Neuronal stem cell (in vitro differentiated cells): ENCODE data around the gene OR10A4. TPM values are rescaled to one million over a fixed set of nuclear protein-coding genes. Genes with fewer than 3 reads are reported as not detected.

Experiments
- DNase-seq: peaks from one replicate; pipeline ENCODE4 v3.0.0-alpha.2; 2013; ENCODE audit warnings: low spot score
- H2AFZ ChIP-seq: one replicate; pipeline ENCODE4 v1.6.1; 2013; ENCODE audit warnings: mild to moderate bottlenecking, low read length, inconsistent platforms
- H2AK5ac ChIP-seq: 2 replicates; pipeline ENCODE4 v1.6.1; 2013; ENCODE audit warnings: low read depth, mild to moderate bottlenecking, inconsistent platforms, low read length, moderate library complexity, mixed read lengths
- H2BK120ac ChIP-seq: 2 replicates; pipeline ENCODE4 v1.6.1; 2013; ENCODE audit warnings: low read depth, mild to moderate bottlenecking, inconsistent platforms, low read length, moderate library complexity, mixed read lengths
- H2BK12ac ChIP-seq: one replicate; pipeline ENCODE4 v1.6.1; 2013; ENCODE audit warnings: low read length, inconsistent platforms
- H2BK15ac ChIP-seq: 2 replicates; pipeline ENCODE4 v1.6.1; 2013; ENCODE audit warnings: mild to moderate bottlenecking, low read length, inconsistent platforms, mixed read lengths
- H2BK5ac ChIP-seq: one replicate; pipeline ENCODE4 v1.6.1; 2013; ENCODE audit warnings: inconsistent platforms, mild to moderate bottlenecking, low read length, moderate library complexity
- H3K14ac ChIP-seq: one replicate; pipeline ENCODE4 v1.6.1; 2013; ENCODE audit warnings: low read length, inconsistent platforms
- H3K18ac ChIP-seq: 2 replicates; pipeline ENCODE4 v1.6.1; 2013; ENCODE audit warnings: low read length, inconsistent platforms
- H3K23ac ChIP-seq: 2 replicates; pipeline ENCODE4 v1.6.1; 2013; ENCODE audit warnings: low read depth, mild to moderate bottlenecking, mixed read lengths, low read length, inconsistent platforms; ENCODE audit not compliant: poor library complexity
- H3K27ac ChIP-seq: replicated peaks from 3 replicates; pipeline ENCODE4 v1.5.1; 2013; ENCODE audit warnings: low read length, inconsistent platforms
- H3K27me3 ChIP-seq, 3 experiments: 2 replicates each; pipeline ENCODE4 v1.6.1; 2013; ENCODE audit warnings: low read length in 3 of 3, mild to moderate bottlenecking in 2 of 3, inconsistent platforms in 1 of 3, low read depth in 1 of 3, mixed read lengths in 1 of 3, moderate library complexity in 1 of 3; ENCODE audit not compliant: control insufficient read depth in 3 of 3, insufficient read depth in 3 of 3
- H3K36me3 ChIP-seq, 2 donors: replicated peaks in 1 of 2; 2 replicates each; pipeline ENCODE4 v1.6.1; 2013; ENCODE audit warnings: low read length in 2 of 2; ENCODE audit not compliant: control insufficient read depth in 2 of 2, insufficient read depth in 2 of 2
- H3K4ac ChIP-seq: 2 replicates; pipeline ENCODE4 v1.6.1; 2013; ENCODE audit warnings: inconsistent platforms, mild to moderate bottlenecking, low read length, moderate library complexity
- H3K4me1 ChIP-seq, 2 donors: 1 replicate in 1 of 2; 2 replicates in 1 of 2; pipeline ENCODE4 v1.6.1; 2013; ENCODE audit warnings: low read length in 2 of 2, low read depth in 1 of 2; ENCODE audit not compliant: control insufficient read depth in 2 of 2, insufficient read depth in 1 of 2
- H3K4me2 ChIP-seq: one replicate; pipeline ENCODE4 v1.6.1; 2013; ENCODE audit warnings: mild to moderate bottlenecking, low read length, inconsistent platforms; ENCODE audit not compliant: insufficient read depth, poor library complexity, severe bottlenecking
- H3K4me3 ChIP-seq, 2 donors: 2 replicates each; pipeline ENCODE4 v1.5.1; 2013; ENCODE audit warnings: low read length in 2 of 2, mild to moderate bottlenecking in 2 of 2, inconsistent platforms in 1 of 2, moderate library complexity in 1 of 2
- H3K79me1 ChIP-seq: one replicate; pipeline ENCODE4 v1.6.1; 2013; ENCODE audit warnings: low read depth, mild to moderate bottlenecking, inconsistent platforms, low read length, moderate library complexity
- H3K9ac ChIP-seq: one replicate; pipeline ENCODE4 v1.6.1; 2013; ENCODE audit warnings: mild to moderate bottlenecking, low read depth, low read length, inconsistent platforms; ENCODE audit not compliant: poor library complexity
- H3K9me3 ChIP-seq, 2 donors: replicated peaks in 1 of 2; 2 replicates each; pipeline versions ENCODE3 to v1.6.1; 2013; ENCODE audit warnings: low read length in 2 of 2, mild to moderate bottlenecking in 2 of 2, inconsistent platforms in 1 of 2, low read depth in 1 of 2, mixed read lengths in 1 of 2, moderate library complexity in 1 of 2; ENCODE audit not compliant: control insufficient read depth in 2 of 2, insufficient read depth in 1 of 2
- H4K8ac ChIP-seq: one replicate; pipeline ENCODE4 v1.6.1; 2013; ENCODE audit warnings: low read depth, mild to moderate bottlenecking, inconsistent platforms, low read length, moderate library complexity
- H4K91ac ChIP-seq: one replicate; pipeline ENCODE4 v1.6.1; 2013; ENCODE audit warnings: low read length, low read depth, mild to moderate bottlenecking, inconsistent platforms; ENCODE audit not compliant: poor library complexity
- WGBS, 2 donors: extraction: QIAGEN DNeasy Blood & Tissue Kit; methylation state at CpG; one replicate each; pipeline ENCODE4 v1.1.7; 2013; ENCODE audit warnings: missing lambda C conversion rate in 2 of 2, mixed read lengths in 1 of 2; ENCODE audit not compliant: insufficient read length in 2 of 2, insufficient replicate concordance in 1 of 2; ENCODE audit errors: extremely low coverage in 2 of 2; 5-methylcytosine and 5-hydroxymethylcytosine counted together
- polyA plus RNA-seq, 2 experiments: library from polyadenylated mRNA; stranded (reverse); fragments of 200-250 nt; gene quantifications; one replicate each; pipeline ENCODE4 v1.2.3, GENCODE V29; 2013

OR10A4 gene, protein sequence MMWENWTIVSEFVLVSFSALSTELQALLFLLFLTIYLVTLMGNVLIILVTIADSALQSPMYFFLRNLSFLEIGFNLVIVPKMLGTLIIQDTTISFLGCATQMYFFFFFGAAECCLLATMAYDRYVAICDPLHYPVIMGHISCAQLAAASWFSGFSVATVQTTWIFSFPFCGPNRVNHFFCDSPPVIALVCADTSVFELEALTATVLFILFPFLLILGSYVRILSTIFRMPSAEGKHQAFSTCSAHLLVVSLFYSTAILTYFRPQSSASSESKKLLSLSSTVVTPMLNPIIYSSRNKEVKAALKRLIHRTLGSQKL
- polyA plus RNA-seq (2013, experiment 1 of 2), result not detected
- polyA plus RNA-seq (2013, experiment 2 of 2), result not detected

DNA sequence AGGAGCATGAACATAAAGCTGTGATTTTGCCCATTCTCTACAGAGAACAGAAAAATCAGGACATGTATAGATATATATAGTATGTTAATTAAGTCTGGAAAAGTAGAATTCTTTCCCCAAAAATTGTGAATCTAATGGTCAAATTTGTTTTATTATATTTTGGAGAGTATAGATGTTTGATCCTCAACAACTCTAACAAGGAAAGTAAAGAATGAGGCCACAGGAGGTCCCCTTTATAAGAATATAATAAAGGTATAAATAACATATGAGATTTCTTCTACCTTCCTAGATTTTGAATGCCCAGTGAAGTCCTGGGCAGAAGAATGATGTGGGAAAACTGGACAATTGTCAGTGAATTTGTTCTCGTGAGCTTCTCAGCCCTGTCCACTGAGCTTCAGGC is at the start of gene OR10A4:
Gene OR10A4, plus strand, starts transcription at position 301 of the 400 bp plus-strand sequence. Its CDS starts 23 bp downstream, at position 324.
- no peaks in the 10 kb centered on the region for H3K79me1 ChIP-seq
- no peak within 1 kb of the TSS for H3K4ac ChIP-seq
- peak within 1 kb of the TSS; percentile 63 for H3K14ac ChIP-seq
- no peak within 1 kb of the TSS for H2AK5ac ChIP-seq
- H2BK5ac ChIP-seq, result no peak within 1 kb of the TSS
- no peak within 1 kb of the TSS for H2BK15ac ChIP-seq
- no peaks in the 10 kb centered on the region for H3K27me3 ChIP-seq
- H4K8ac ChIP-seq, result no peak within 1 kb of the TSS
- no peak within 1 kb of the TSS for H3K27ac ChIP-seq
- WGBS, 2 donors, result no CpG with 5 or more reads among the region's 1 CpG
- H3K4me1 ChIP-seq, result no peaks in the 10 kb centered on the region
- H2BK12ac ChIP-seq, result no peak within 1 kb of the TSS
- H2AFZ ChIP-seq, result no peak within 1 kb of the TSS
- H3K9ac ChIP-seq, result no peak within 1 kb of the TSS
- H4K91ac ChIP-seq, result no peak within 1 kb of the TSS
- no peak within 1 kb of the TSS for H2BK120ac ChIP-seq
- no peak within 1 kb of the TSS for H3K23ac ChIP-seq
- no peak within 1 kb of the TSS for H3K18ac ChIP-seq
- no peak within 1 kb of the TSS for H3K4me3 ChIP-seq
- no peaks in the 10 kb centered on the region for H3K36me3 ChIP-seq
- DNase-seq, result no peak
- no peak within 1 kb of the TSS for H3K4me2 ChIP-seq
- no peaks in the 10 kb centered on the region for H3K9me3 ChIP-seq

DNA sequence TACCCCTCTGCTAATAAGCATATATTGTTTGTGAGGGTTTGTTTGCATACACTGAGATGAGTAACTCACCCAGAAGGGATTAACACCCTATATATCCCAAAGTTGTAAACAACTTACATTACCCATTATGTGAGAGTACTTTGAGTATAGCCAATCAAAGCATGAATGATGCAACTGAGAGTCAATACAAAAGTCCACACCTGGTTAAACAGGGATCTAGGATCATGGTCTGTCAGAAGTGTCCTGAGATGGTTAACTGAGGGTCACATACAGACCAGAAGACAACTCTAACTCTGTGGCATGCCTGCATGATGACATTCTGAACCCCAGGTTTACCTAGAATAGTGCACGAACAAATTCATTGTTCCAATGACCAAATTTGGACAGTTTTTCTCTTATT is 48.3 kb upstream of the OR10A4 start:
- H3K4me2 ChIP-seq, result no peak overlapping the region
- no peak overlapping the region for H3K23ac ChIP-seq
- WGBS, 2 donors, result no CpG with 5 or more reads among the region's 1 CpG
- H3K18ac ChIP-seq, result no peak overlapping the region
- no peak overlapping the region for H3K4me3 ChIP-seq
- no peaks in the 10 kb centered on the region for H3K9me3 ChIP-seq
- no peak overlapping the region for H2BK120ac ChIP-seq
- no peak overlapping the region for H2AK5ac ChIP-seq
- no peak for DNase-seq
- peaks cover 0 to under 1% of the 10 kb centered on the region in 2 donors for H3K4me1 ChIP-seq
- no peak overlapping the region for H2BK12ac ChIP-seq
- no peak overlapping the region for H3K4ac ChIP-seq
- no peaks in the 10 kb centered on the region for H3K27me3 ChIP-seq
- no peaks in the 10 kb centered on the region for H3K36me3 ChIP-seq
- H3K79me1 ChIP-seq, result no peaks in the 10 kb centered on the region
- H4K8ac ChIP-seq, result no peak overlapping the region
- H3K14ac ChIP-seq, result no peak overlapping the region
- no peak overlapping the region for H3K9ac ChIP-seq
- H3K27ac ChIP-seq, result no peak overlapping the region
- no peak overlapping the region for H2BK5ac ChIP-seq
- no peak overlapping the region for H2AFZ ChIP-seq
- H2BK15ac ChIP-seq, result no peak overlapping the region
- no peak overlapping the region for H4K91ac ChIP-seq

DNA sequence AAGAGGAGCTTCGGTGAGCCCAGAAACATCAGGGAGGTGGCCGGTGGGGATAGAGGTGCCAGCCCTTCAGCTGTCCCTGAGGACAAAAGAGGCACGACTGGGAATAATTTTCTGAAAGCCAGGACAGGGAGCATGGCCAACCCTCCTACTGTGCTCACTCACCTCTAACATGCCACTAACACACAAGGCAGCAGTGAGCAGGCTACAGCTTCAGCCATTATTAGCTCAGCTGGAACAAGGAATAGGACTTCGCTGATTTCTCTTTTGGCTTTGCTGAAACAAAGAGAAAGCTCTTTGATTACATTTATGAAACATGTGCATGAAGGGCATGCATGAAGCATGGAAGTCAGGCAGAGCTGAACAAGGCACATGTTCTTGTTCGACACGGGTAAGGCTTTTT is 43.1 kb upstream of the OR10A4 start:
- Histone ChIP-seq H2BK12ac (no peak overlapping the region), H2BK15ac (no peak overlapping the region), H2AK5ac (no peak overlapping the region), H3K23ac (no peak overlapping the region), H3K4me3 (no peak overlapping the region), H3K18ac (no peak overlapping the region), H2BK120ac (no peak overlapping the region), H3K4me1 (peaks cover 5 to 8% of the 10 kb centered on the region in 2 donors), H3K27ac (no peak overlapping the region), H3K9ac (no peak overlapping the region), H3K9me3 (no peaks in the 10 kb centered on the region), H2AFZ (peak overlapping the region; percentile 65), H3K4me2 (no peak overlapping the region), H4K91ac (no peak overlapping the region), H4K8ac (no peak overlapping the region), H3K36me3 (no peaks in the 10 kb centered on the region), H2BK5ac (no peak overlapping the region), H3K27me3 (no peaks in the 10 kb centered on the region), H3K79me1 (no peaks in the 10 kb centered on the region), H3K4ac (no peak overlapping the region), H3K14ac (no peak overlapping the region)
- DNase-seq, result no peak
- WGBS, 2 donors, result no CpG with 5 or more reads among the region's 6 CpGs

DNA sequence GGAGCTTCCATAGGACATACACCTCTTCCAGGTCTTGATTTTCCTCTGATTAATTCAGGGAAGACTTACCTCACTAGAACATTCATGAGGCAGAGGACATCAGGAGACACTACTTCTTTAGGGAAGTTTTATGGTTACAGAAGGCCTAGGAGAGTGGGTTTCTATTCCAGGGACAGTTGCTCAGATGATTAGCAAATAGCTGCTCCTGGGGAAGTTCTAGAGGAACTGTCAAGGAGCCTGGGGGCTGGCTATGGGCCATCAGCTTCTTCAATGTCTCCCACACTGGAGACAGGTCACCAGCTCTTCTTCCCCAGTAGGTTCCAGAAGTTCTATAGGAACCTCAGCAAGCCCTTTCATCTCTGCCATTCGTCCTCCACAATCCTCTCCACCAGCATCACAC is 42.4 kb upstream of the OR10A4 start:
- Histone ChIP-seq H2BK5ac (no peak overlapping the region), H3K23ac (no peak overlapping the region), H3K9me3 (no peaks in the 10 kb centered on the region), H2AK5ac (no peak overlapping the region), H3K4ac (no peak overlapping the region), H3K79me1 (no peaks in the 10 kb centered on the region), H2BK12ac (no peak overlapping the region), H3K27me3 (no peaks in the 10 kb centered on the region), H3K18ac (no peak overlapping the region), H2AFZ (peak overlapping the region; percentile 65), H3K4me1 (peaks cover 5 to 8% of the 10 kb centered on the region in 2 donors), H4K91ac (no peak overlapping the region), H4K8ac (no peak overlapping the region), H2BK15ac (no peak overlapping the region), H2BK120ac (no peak overlapping the region), H3K4me2 (no peak overlapping the region), H3K36me3 (no peaks in the 10 kb centered on the region), H3K27ac (no peak overlapping the region), H3K9ac (no peak overlapping the region), H3K4me3 (no peak overlapping the region), H3K14ac (no peak overlapping the region)
- WGBS, 2 donors, result no CpG with 5 or more reads among the region's 1 CpG
- no peak for DNase-seq
